HFF-Myc (cell line): ENCODE measurements around the gene ADGRA1.

Experiments
- DNase-seq: peaks from one replicate; pipeline ENCODE4 v3.0.0-alpha.2; 2011; ENCODE audit warnings: low read depth; ENCODE audit errors: extremely low read depth
- H3K4me3 ChIP-seq: replicated peaks from 2 replicates; pipeline ENCODE4 v1.5.1; 2011; ENCODE audit warnings: low read depth, mild to moderate bottlenecking, control low read depth, low read length
- CTCF ChIP-seq: IDR thresholded peaks from 2 replicates; pipeline ENCODE4 v1.5.1; 2012; ENCODE audit warnings: mild to moderate bottlenecking, low read depth, low read length, control low read depth; ENCODE audit errors: missing control alignments

Gene ADGRA1

GRCh38 chr10:133087045-133087678 is 562 bp upstream of the ADGRA1 start:
- DNase-seq = no peak
- no peak for TF ChIP-seq CTCF
- no peak overlapping the region for H3K4me3 ChIP-seq

- no peak overlapping the region for H3K4me3 ChIP-seq
- TF ChIP-seq CTCF = no peak
- DNase-seq = no peak
These were observed 643 bp downstream of the ADGRA1 start for GRCh38 chr10:133088179-133088955.

DNA sequence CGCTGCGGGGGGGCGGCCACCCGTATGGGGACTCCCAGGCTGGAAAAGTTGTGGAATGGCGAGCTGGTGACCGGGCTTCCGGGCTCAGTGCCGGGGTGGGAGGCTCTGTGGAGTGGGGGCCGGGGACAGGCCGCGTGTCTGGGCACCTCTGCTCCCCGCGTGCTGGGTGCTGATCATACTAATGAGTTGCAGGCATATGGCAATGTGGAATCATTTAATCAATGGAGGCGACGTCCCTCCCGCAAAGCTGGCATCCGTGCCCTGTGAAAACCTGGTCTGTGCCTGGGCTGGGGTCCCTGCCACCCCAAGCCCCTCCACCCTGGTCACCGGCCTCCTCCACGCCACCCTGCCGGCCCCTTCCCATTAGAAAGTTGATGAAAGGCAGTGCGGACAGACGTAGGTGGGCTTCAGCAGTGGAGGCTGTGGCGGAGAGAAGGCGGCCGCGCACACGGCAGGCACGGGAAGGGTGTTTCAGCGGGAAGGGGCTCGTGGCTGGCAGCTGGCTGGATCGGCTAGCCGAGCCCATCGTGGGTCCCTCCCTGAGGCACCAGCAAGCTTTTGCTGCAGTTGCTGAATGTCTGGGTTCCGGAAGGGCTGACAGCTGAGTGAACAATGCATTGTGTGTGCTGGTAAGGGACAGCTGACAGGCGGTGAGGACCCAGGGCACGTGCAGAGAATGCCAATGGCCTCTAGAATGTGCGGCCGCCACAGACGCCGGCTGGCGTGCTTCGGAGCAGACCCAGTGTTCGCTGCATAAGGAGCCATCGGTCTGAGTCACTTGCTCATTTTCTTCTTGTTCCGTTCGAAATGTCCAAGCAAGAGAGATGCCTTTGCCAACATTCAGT is 1.5 kb downstream of the ADGRA1 start:
- DNase-seq = no peak
- no peak for TF ChIP-seq CTCF
- no peak overlapping the region for H3K4me3 ChIP-seq

DNA sequence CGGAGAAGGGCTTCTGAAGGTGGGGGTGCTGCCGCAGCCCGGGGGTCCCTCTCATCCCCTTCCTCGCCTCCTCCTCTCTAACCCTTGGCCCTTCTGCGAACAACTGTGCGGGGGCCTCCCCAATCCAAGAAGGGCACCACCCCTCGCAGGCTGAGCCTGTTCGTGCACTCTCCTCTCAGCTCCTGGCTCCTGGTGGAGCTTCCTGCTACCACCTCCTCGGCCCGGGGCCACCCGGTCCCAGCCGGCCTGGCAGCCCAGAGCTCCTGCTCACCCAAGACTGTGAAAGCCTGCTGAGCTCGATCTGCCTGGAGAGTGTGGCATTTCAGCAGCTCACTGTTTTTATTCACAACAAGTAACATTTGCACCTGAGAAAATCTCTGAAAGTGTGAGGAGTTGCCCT is 2.4 kb downstream of the ADGRA1 start:
- TF ChIP-seq CTCF = no peak
- no peak overlapping the region for H3K4me3 ChIP-seq
- DNase-seq = no peak

DNA sequence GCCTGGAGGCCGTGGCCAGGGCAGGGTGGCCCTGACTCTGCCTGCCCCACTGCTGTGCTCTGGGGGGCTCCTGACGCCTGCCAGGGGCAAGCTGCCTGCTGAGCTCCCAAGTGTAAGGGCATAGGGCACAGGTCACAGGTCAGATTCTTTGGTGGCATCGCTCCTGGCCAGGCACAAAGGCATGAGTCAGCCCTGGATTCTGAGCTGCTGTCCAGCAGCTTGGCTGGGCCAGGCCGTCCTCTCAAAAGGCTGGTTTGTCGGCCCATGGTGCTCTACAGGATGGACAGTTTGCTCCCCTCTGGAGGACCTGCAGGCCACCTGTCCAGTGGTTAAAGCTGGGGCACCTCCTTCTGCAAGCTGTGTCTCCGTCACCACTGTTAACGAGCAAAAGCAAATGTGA is 2.9 kb downstream of the ADGRA1 start:
- no peak for DNase-seq
- TF ChIP-seq CTCF = no peak
- no peak overlapping the region for H3K4me3 ChIP-seq

- no peak for TF ChIP-seq CTCF
- DNase-seq = no peak
- H3K4me3 ChIP-seq = no peak overlapping the region
These were observed 3.6 kb downstream of the ADGRA1 start for GRCh38 chr10:133091316-133091715.
